ENCODE measurements around the gene CROCC. TPM values are rescaled to one million over a fixed set of nuclear protein-coding genes. Genes with fewer than 3 reads are reported as not detected.
A peak's percentile ranks its signal among the peaks of the same experiment; 100 is the strongest.

The CROCC gene
- total and polyA plus RNA-seq, 2 donors from 2014 or later: 10.6 to 30.5 TPM

GRCh38 chr1:16924216-16924918, 2.6 kb downstream of the CROCC start:
- no peak overlapping the region for H3K9ac ChIP-seq (ENCODE audit: low read length in 3 of 3)
- H3K9me3 ChIP-seq (ENCODE audit: control insufficient read depth in 2 of 3, insufficient read depth in 1 of 3, low read length in 3 of 3): no peaks in the 10 kb centered on the region
- H3K27me3 ChIP-seq (ENCODE audit: control insufficient read depth, insufficient read depth, low read length): no peaks in the 10 kb centered on the region
- no peak overlapping the region for H3K4me3 ChIP-seq (ENCODE audit: low read length in 3 of 3)
- no peak for FAIRE-seq
- intact Hi-C loops (cut with DNase I): no loop called here
- no peaks in the 10 kb centered on the region for H3K36me3 ChIP-seq (ENCODE audit: control insufficient read depth in 2 of 3, insufficient read depth in 3 of 3, low read length in 3 of 3)
- DNase-seq: peak in 2 of 5 donors; percentile 38 to 84
- H3K4me1 ChIP-seq (ENCODE audit: control insufficient read depth in 2 of 3, insufficient read depth in 2 of 3, low read depth in 1 of 3, low read length in 3 of 3): peaks cover 0 to 10% (median 0%) of the 10 kb centered on the region in 3 donors
- TF ChIP-seq CTCF (IDR thresholded peaks at IDR 0.05; ENCODE audit: borderline replicate concordance, extremely low read depth, insufficient read depth): no peak
- no peak overlapping the region for H3K27ac ChIP-seq (ENCODE audit: low read depth in 2 of 2, low read length in 2 of 2)

GRCh38 chr1:16924919-16925477, 3.3 kb downstream of the CROCC start:
- H3K27ac ChIP-seq (ENCODE audit: low read depth in 2 of 2, low read length in 2 of 2): no peak overlapping the region
- H3K36me3 ChIP-seq (ENCODE audit: control insufficient read depth in 2 of 3, insufficient read depth in 3 of 3, low read length in 3 of 3): no peaks in the 10 kb centered on the region
- no peaks in the 10 kb centered on the region for H3K9me3 ChIP-seq (ENCODE audit: control insufficient read depth in 2 of 3, insufficient read depth in 1 of 3, low read length in 3 of 3)
- intact Hi-C loops (cut with DNase I): no loop called here
- peaks cover 0 to 10% (median 0%) of the 10 kb centered on the region in 3 donors for H3K4me1 ChIP-seq (ENCODE audit: control insufficient read depth in 2 of 3, insufficient read depth in 2 of 3, low read depth in 1 of 3, low read length in 3 of 3)
- H3K4me3 ChIP-seq (ENCODE audit: low read length in 3 of 3): no peak overlapping the region
- DNase-seq: peak in 1 of 5 donors; percentile 70
- H3K9ac ChIP-seq (ENCODE audit: low read length in 3 of 3): no peak overlapping the region
- no peaks in the 10 kb centered on the region for H3K27me3 ChIP-seq (ENCODE audit: control insufficient read depth, insufficient read depth, low read length)
- FAIRE-seq: no peak
- TF ChIP-seq CTCF (IDR thresholded peaks at IDR 0.05; ENCODE audit: borderline replicate concordance, extremely low read depth, insufficient read depth): no peak

GRCh38 chr1:16925635-16926490, 4.1 kb downstream of the CROCC start:
- Histone ChIP-seq H3K36me3 (ENCODE audit: control insufficient read depth in 2 of 3, insufficient read depth in 3 of 3, low read length in 3 of 3) (no peaks in the 10 kb centered on the region), H3K27ac (ENCODE audit: low read depth in 2 of 2, low read length in 2 of 2) (no peak overlapping the region), H3K4me1 (ENCODE audit: control insufficient read depth in 2 of 3, insufficient read depth in 2 of 3, low read depth in 1 of 3, low read length in 3 of 3) (peaks cover 0 to 10% (median 0%) of the 10 kb centered on the region in 3 donors), H3K27me3 (ENCODE audit: control insufficient read depth, insufficient read depth, low read length) (no peaks in the 10 kb centered on the region), H3K9me3 (ENCODE audit: control insufficient read depth in 2 of 3, insufficient read depth in 1 of 3, low read length in 3 of 3) (no peaks in the 10 kb centered on the region), H3K9ac (ENCODE audit: low read length in 3 of 3) (no peak overlapping the region), H3K4me3 (ENCODE audit: low read length in 3 of 3) (no peak overlapping the region)
- peak in 2 of 5 donors; percentile 40 to 79 for DNase-seq
- no peak for TF ChIP-seq CTCF (IDR thresholded peaks at IDR 0.05; ENCODE audit: borderline replicate concordance, extremely low read depth, insufficient read depth)
- FAIRE-seq: no peak
- intact Hi-C loops (cut with DNase I): no loop called here

All from kidney (tissue), 14 donors.